GM12875 (cell line): ENCODE data around the gene NCOA3.
A peak's percentile ranks its signal among the peaks of the same experiment; 100 is the strongest.

ENCODE experiments used
- H3K4me3 ChIP-seq: one replicate; pipeline ENCODE4 v1.5.1; 2011; ENCODE audit warnings: low read depth, low read length, control low read depth
- CTCF ChIP-seq: IDR thresholded peaks from 2 replicates; pipeline ENCODE4 v1.5.1; 2011; ENCODE audit warnings: low read depth, mild to moderate bottlenecking, control low read depth, inconsistent platforms, low read length, moderate library complexity, borderline replicate concordance; ENCODE audit not compliant: insufficient read depth

Gene NCOA3

GRCh38 chr20:47676912-47677634 is 175.4 kb downstream of the NCOA3 start:
- no peak overlapping the region for H3K4me3 ChIP-seq
- no peak for TF ChIP-seq CTCF

DNA sequence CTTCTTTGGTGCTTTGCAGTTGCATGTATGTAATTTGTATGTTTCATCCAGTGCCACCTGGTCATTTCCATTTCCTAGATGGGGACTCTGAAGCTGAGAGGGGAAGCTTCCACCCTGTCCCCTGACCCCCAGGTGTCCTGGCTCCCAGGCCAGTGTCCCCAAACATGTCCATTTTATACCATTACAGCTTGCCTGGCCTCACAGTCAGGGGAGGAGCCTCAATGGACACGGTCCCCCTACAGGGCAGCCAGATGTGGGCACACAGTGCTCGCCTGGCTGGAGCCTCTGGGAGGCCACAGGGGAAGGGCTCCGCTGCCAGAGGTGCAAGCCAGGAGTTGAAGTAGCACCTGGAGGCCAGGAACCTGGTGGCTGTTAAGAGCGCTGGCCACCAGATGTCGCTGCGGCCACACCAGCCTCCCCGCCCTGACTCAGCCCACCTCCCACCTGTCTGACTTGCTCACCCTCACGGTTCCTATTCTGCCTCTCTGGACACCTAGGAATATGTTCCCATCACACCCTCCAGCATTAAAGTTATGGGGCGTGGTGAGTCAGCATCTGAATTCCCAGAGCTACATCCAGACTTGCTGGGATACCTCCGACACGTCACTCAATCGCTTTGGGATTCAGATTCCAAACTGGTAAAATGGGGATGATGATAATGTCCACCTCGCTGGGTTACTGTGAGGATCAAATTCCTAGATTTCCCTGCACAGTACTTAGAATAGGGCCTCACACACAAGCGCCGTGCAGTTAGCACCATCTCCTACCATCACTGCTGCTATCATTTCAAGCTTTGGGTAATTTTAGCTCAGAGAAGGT is 176.2 kb downstream of the NCOA3 start:
- TF ChIP-seq CTCF: peak; percentile 95
- no peak overlapping the region for H3K4me3 ChIP-seq

DNA sequence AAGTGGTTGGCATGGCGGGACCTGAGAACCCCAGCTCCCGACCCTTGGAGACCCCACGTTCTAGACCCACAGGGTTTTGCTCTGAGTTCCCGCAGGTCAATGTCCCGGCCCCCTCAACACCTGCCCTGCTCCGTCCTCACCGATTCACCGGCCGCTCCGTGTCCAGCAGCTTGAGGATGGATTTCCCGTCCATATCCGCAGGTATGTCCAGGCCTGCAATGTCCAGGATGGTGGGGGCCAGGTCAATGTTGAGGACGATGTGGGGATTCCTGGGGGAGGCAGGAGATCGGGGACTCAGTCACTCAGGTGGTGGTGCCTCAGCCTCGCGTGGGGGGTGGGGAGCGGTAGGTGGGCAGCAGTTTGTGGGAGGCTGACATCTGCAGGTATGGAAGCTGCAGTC is 176.8 kb downstream of the NCOA3 start:
- no peak for TF ChIP-seq CTCF
- H3K4me3 ChIP-seq: no peak overlapping the region

- H3K4me3 ChIP-seq: no peak overlapping the region
- no peak for TF ChIP-seq CTCF
Observed at GRCh38 chr20:47679462-47679861, 177.8 kb downstream of the NCOA3 start.

DNA sequence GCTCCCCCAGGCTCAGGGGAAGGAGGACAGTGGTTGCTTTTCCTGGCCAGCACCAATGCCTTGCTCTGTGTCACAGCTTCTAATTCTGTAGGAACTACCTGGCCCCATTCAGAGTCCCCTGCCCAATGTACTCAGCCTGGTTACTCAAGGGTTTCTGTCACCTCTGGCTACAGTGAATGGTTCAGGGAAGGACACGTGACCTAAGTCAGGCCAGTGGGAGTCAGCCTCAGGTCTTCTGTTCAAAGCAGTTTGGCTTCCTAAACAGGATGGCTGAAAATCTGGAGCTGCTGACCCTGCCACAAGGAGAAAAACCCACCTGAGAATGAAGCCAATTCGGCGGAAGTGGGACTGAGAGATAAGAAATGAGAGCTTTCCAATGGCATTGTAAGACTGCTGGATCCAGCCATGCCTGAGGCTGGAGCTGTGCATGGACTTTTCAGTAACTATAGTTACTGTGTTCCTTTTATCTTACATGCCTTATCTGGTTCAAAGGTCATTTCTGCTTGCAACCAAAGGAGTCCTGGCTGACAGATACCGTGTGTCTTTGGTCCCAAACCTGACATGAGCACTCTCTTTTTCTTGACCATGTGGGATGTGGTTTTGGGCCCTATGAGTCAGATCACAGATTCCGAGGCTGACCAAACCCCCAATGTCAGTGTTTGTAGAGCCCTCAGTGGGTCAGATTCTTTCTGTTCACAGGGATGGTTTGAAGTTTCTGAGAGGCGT is 179.3 kb downstream of the NCOA3 start:
- H3K4me3 ChIP-seq: no peak overlapping the region
- no peak for TF ChIP-seq CTCF

DNA sequence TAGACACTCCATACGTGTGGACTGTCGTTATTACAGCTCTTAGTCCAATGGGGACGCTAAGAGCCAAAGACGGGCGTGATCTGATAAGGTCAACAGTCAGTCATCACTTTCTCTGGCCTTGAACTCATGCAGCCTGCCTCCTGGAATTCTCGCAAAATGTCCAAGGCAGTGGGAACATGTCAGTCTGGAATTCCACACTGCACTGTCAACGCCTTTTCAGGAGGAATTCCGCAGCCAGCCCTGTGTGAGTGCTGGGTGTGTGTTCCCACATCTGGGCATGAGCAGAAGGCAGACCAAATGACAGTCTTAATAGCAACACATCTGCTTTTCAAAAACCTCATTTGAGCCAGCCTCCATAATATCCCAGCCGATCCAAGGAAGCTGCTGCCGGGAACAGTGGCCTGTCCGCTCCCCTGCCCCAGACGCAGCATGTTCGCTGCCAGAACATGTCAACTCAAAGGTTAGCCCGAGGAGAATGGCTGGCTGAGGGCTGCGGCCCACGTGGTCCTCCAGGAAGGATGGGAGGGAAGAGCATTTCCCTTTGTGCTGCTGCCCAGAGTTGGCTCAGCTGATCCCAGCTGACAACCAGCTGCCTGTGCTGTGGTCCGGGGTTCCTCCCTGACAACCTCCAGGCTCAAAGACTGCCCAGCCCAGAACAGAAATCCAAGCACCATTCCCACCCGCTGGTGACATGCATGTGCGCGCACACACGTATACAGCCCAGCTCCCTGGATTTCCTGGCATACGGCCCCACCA is 180.5 kb downstream of the NCOA3 start:
- TF ChIP-seq CTCF: no peak

More for the DNA sequence above, 180.5 kb downstream of the NCOA3 start:
- H3K4me3 ChIP-seq: no peak overlapping the region
